T-helper 17 cell (primary cell): Measurements from ENCODE around the gene CAV1. TPM values are rescaled to one million over a fixed set of nuclear protein-coding genes. Genes with fewer than 3 reads are reported as not detected.

Experiments
- ATAC-seq: fragments of 150-1000 bp; cut with Tn5 transposase; 2 replicates; pipeline ENCODE4 v1.10.0; 2021; ENCODE audit warnings: mild to moderate bottlenecking, moderate library complexity
- DNase-seq, 3 donors: peaks; one replicate each; pipeline versions ENCODE4 v3.0.0 to v3.0.0-alpha.2; 2020 to 2021
- H3K9me3 ChIP-seq: one replicate; pipeline ENCODE4 v1.7.0; 2013; ENCODE audit warnings: low read length, mild to moderate bottlenecking; ENCODE audit not compliant: control insufficient read depth, poor library complexity, severe bottlenecking
- H3K27ac Mint-ChIP-seq: one replicate; pipeline ENCODE4 v1.8.0; 2022; ENCODE audit warnings: mild to moderate bottlenecking, moderate library complexity, mixed read lengths
- H3K27me3 Mint-ChIP-seq: one replicate; pipeline ENCODE4 v1.8.0; 2022; ENCODE audit warnings: mixed read lengths
- H3K36me3 Mint-ChIP-seq: one replicate; pipeline ENCODE4 v1.8.0; 2022; ENCODE audit warnings: low read depth, mixed read lengths
- H3K4me1 Mint-ChIP-seq: one replicate; pipeline ENCODE4 v1.8.0; 2022; ENCODE audit warnings: mild to moderate bottlenecking, mixed read lengths
- H3K4me3 Mint-ChIP-seq: one replicate; pipeline ENCODE4 v1.8.0; 2022; ENCODE audit warnings: mild to moderate bottlenecking, moderate library complexity, mixed read lengths
- total RNA-seq, 4 donors: library from RNA in 2 of 4; stranded (reverse) in 2 of 4; gene quantifications; one replicate each; pipeline ENCODE4 v1.2.3 and lab custom pipeline; 2022 to 2026

The CAV1 gene
- total RNA-seq, 2 donors from 2014 or later, result 0.30 to 0.57 TPM

- H3K27ac Mint-ChIP-seq, result peak overlapping the region; percentile 90
- H3K27me3 Mint-ChIP-seq, result peaks cover 23% of the 10 kb centered on the region
- ATAC-seq (no peak), DNase-seq (no peak)
- H3K4me3 Mint-ChIP-seq, result peak overlapping the region; percentile 97
- H3K36me3 Mint-ChIP-seq, result peaks cover 3% of the 10 kb centered on the region
- peaks cover 16% of the 10 kb centered on the region for H3K4me1 Mint-ChIP-seq
- no peaks in the 10 kb centered on the region for H3K9me3 ChIP-seq
Measured at GRCh38 chr7:116512520-116513188, 12.2 kb upstream of the CAV1 start.

DNA sequence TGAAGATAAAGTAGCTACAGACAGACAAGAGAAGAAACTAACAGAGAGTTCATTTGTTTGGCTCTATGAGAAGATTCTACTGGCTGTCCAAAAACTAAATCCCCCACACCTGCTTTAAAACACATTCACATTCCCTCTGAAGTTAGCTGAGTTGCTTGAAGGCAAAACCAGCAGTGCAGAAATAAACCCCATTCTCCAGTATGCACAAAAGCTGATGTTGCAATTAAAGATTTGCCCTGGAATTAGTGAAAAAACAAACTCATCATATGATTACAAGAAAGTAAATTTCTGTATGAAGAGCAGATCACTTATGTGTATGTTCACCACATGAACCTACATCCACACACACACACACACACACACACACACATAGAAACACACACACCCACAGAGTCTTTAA, 9.3 kb upstream of the CAV1 start:
- Mint-ChIP-seq H3K4me3 (no peak overlapping the region), H3K4me1 (peaks cover 16% of the 10 kb centered on the region), H3K36me3 (peaks cover 3% of the 10 kb centered on the region), H3K27me3 (peaks cover 34% of the 10 kb centered on the region), H3K27ac (no peak overlapping the region)
- no peak for ATAC-seq
- no peak for DNase-seq
- H3K9me3 ChIP-seq, result no peaks in the 10 kb centered on the region

GRCh38 chr7:116516324-116516723, 8.5 kb upstream of the CAV1 start:
- no peak for ATAC-seq
- Mint-ChIP-seq H3K36me3 (peaks cover 3% of the 10 kb centered on the region), H3K27ac (no peak overlapping the region), H3K27me3 (peaks cover 37% of the 10 kb centered on the region), H3K4me3 (no peak overlapping the region), H3K4me1 (peaks cover 14% of the 10 kb centered on the region)
- no peak for DNase-seq
- no peaks in the 10 kb centered on the region for H3K9me3 ChIP-seq

- no peaks in the 10 kb centered on the region for H3K36me3 Mint-ChIP-seq
- no peak overlapping the region for H3K4me3 Mint-ChIP-seq
- no peaks in the 10 kb centered on the region for H3K9me3 ChIP-seq
- ATAC-seq, result no peak
- H3K27me3 Mint-ChIP-seq, result peaks cover 36% of the 10 kb centered on the region
- no peak overlapping the region for H3K27ac Mint-ChIP-seq
- no peak for DNase-seq
- H3K4me1 Mint-ChIP-seq, result peaks cover 3% of the 10 kb centered on the region
Measured at GRCh38 chr7:116517626-116518025, 7.2 kb upstream of the CAV1 start.

DNA sequence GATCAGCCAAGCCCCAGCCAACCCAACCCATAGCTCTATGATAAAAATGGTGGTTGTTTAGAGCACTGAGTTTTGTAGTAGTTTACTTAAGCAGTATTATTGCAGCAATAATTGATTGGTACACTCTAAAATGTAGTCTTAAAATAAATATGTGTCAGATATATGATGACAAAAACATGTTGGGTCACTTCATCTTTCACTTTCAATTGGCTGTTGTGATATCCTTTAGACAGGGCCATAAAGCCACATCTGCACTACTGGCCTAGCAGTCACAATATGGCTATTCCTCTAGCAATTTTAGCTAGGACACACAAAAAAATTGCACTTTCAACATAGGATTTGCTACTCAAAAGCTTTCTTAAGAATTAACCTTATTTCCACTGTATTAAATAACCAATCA, 5.9 kb upstream of the CAV1 start:
- DNase-seq (no peak), ATAC-seq (no peak)
- Mint-ChIP-seq H3K27ac (no peak overlapping the region), H3K4me1 (no peaks in the 10 kb centered on the region), H3K4me3 (no peak overlapping the region), H3K27me3 (peaks cover 49% of the 10 kb centered on the region), H3K36me3 (no peaks in the 10 kb centered on the region)
- no peaks in the 10 kb centered on the region for H3K9me3 ChIP-seq

GRCh38 chr7:116521046-116521664, 3.7 kb upstream of the CAV1 start:
- no peak for DNase-seq
- H3K9me3 ChIP-seq, result no peaks in the 10 kb centered on the region
- H3K36me3 Mint-ChIP-seq, result no peaks in the 10 kb centered on the region
- H3K4me1 Mint-ChIP-seq, result peaks cover 15% of the 10 kb centered on the region
- no peak for ATAC-seq
- H3K4me3 Mint-ChIP-seq, result no peak overlapping the region
- peaks cover 53% of the 10 kb centered on the region for H3K27me3 Mint-ChIP-seq
- H3K27ac Mint-ChIP-seq, result no peak overlapping the region

GRCh38 chr7:116522247-116522646, 2.6 kb upstream of the CAV1 start:
- peaks cover 21% of the 10 kb centered on the region for H3K4me1 Mint-ChIP-seq
- H3K27me3 Mint-ChIP-seq, result peaks cover 64% of the 10 kb centered on the region
- no peak for DNase-seq
- H3K4me3 Mint-ChIP-seq, result no peak overlapping the region
- no peaks in the 10 kb centered on the region for H3K9me3 ChIP-seq
- H3K36me3 Mint-ChIP-seq, result no peaks in the 10 kb centered on the region
- no peak for ATAC-seq
- no peak overlapping the region for H3K27ac Mint-ChIP-seq

- peaks cover 21% of the 10 kb centered on the region for H3K4me1 Mint-ChIP-seq
- H3K27ac Mint-ChIP-seq, result peak overlapping the region; percentile 63
- H3K9me3 ChIP-seq, result no peaks in the 10 kb centered on the region
- no peaks in the 10 kb centered on the region for H3K36me3 Mint-ChIP-seq
- H3K4me3 Mint-ChIP-seq, result peak overlapping the region; percentile 67
- DNase-seq, result no peak
- H3K27me3 Mint-ChIP-seq, result peaks cover 76% of the 10 kb centered on the region
- ATAC-seq, result no peak
Measured at GRCh38 chr7:116524221-116524608, 621 bp upstream of the CAV1 start.

DNA sequence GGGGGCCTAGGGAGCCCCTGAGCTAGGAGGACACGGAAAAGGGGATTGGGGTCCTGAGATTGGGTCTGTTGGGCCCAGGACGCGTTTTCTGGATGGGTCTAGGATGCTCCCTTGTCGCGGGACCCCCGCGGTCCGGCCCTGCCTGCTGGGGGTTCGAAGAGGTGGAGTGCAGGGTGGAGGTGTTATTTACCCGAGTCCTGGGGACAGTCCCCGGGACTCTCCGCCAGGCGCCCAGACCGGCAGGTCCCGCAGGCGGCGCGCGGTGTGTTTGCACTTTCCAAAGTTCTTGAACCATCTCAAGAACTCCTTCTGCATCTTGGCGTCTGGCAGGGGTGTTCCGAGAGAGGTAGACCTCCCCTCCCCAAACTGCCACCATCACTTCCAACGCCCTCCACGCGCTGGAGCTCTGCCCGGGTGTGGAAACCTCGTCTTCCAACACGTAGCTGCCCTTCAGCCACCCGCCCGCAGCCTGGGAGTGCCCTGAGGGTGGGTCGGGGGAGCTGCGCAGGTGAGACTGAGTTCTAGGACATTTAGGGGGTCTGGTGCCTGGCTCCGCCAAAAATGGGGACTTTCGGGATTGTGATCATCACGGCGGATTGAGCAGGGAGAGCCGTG, 569 bp downstream of the CAV1 start:
- peak overlapping the region; percentile 91 for H3K4me3 Mint-ChIP-seq
- peaks cover 21% of the 10 kb centered on the region for H3K4me1 Mint-ChIP-seq
- no peaks in the 10 kb centered on the region for H3K9me3 ChIP-seq
- H3K27ac Mint-ChIP-seq, result peak overlapping the region; percentile 63
- ATAC-seq, result peak; percentile 49
- peaks cover 70% of the 10 kb centered on the region for H3K27me3 Mint-ChIP-seq
- H3K36me3 Mint-ChIP-seq, result peaks cover 2% of the 10 kb centered on the region
- peak in 2 of 3 donors; percentile 8 to 15 for DNase-seq

- peaks cover 21% of the 10 kb centered on the region for H3K4me1 Mint-ChIP-seq
- peaks cover 2% of the 10 kb centered on the region for H3K36me3 Mint-ChIP-seq
- H3K27ac Mint-ChIP-seq, result no peak overlapping the region
- DNase-seq (peak; percentile 42 to 51 (median 47)), ATAC-seq (peak; percentile 93)
- H3K9me3 ChIP-seq, result no peaks in the 10 kb centered on the region
- H3K4me3 Mint-ChIP-seq, result peak overlapping the region; percentile 91
- H3K27me3 Mint-ChIP-seq, result peaks cover 71% of the 10 kb centered on the region
Measured at GRCh38 chr7:116525913-116526861, 1.4 kb downstream of the CAV1 start.

- no peaks in the 10 kb centered on the region for H3K9me3 ChIP-seq
- Mint-ChIP-seq H3K4me1 (peaks cover 21% of the 10 kb centered on the region), H3K4me3 (peak overlapping the region; percentile 91), H3K27me3 (peaks cover 70% of the 10 kb centered on the region), H3K36me3 (peaks cover 2% of the 10 kb centered on the region), H3K27ac (no peak overlapping the region)
- DNase-seq (no peak), ATAC-seq (no peak)
Measured at GRCh38 chr7:116526897-116527296, 2.1 kb downstream of the CAV1 start.

DNA sequence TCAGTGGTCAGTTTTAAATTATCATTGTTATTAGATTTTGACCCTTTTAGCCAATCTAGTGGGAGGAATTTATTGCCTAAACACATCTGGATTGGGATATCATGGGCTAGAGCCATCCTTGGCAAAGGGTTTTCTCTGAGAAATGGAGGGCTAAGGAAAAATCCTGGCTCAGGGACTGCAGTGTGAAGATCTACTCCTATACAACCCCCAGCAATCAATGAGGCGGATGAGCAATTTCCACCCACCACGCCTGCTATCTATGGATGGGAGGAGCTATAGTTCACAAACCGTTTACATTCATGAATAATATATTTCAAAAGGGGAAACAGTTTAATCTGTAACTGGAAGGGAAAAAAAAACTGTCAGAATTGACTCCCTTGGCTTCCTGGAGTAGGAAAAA, 2.7 kb downstream of the CAV1 start:
- Mint-ChIP-seq H3K27ac (no peak overlapping the region), H3K4me1 (peaks cover 21% of the 10 kb centered on the region)

More for the DNA sequence above, 2.7 kb downstream of the CAV1 start:
- H3K9me3 ChIP-seq, result no peaks in the 10 kb centered on the region
- Mint-ChIP-seq H3K36me3 (peaks cover 2% of the 10 kb centered on the region), H3K4me3 (no peak overlapping the region), H3K27me3 (peaks cover 70% of the 10 kb centered on the region)
- ATAC-seq, result no peak
- DNase-seq, result no peak
